ENCODE measurements around the gene GADD45A.
"Not testable (repeated sequence)": the region's sequence is repeated elsewhere in the genome, so short reads cannot be mapped to it uniquely, and the experiment has no call there.

DNA sequence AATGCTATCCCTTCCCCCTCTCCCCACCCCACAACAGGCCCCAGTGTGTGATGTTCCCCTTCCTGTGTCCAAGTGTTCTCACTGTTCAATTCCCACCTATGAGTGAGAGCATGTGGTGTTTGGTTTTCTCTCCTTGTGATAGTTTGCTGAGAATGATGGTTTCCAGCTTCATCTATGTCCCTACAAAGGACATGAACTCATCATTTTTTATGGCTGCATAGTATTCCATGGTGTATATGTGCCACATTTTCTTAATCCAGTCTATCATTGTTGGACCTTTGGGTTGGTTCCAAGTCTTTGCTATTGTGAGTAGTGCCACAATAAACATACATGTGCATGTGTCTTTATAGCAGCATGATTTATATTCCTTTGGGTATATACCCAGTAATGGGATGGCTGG, 19.7 kb upstream of the GADD45A start:
- TF ChIP-seq, protein P1, sequence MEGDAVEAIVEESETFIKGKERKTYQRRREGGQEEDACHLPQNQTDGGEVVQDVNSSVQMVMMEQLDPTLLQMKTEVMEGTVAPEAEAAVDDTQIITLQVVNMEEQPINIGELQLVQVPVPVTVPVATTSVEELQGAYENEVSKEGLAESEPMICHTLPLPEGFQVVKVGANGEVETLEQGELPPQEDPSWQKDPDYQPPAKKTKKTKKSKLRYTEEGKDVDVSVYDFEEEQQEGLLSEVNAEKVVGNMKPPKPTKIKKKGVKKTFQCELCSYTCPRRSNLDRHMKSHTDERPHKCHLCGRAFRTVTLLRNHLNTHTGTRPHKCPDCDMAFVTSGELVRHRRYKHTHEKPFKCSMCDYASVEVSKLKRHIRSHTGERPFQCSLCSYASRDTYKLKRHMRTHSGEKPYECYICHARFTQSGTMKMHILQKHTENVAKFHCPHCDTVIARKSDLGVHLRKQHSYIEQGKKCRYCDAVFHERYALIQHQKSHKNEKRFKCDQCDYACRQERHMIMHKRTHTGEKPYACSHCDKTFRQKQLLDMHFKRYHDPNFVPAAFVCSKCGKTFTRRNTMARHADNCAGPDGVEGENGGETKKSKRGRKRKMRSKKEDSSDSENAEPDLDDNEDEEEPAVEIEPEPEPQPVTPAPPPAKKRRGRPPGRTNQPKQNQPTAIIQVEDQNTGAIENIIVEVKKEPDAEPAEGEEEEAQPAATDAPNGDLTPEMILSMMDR (IDR thresholded peaks at IDR 0.05) = not testable (repeated sequence)
- TF ChIP-seq POLR2A, EP300 (IDR thresholded peaks at IDR 0.05): not testable (repeated sequence)

Data from sigmoid colon (tissue), 4 donors.